ENCODE results near the gene SLC40A1. TPM values are rescaled to one million over a fixed set of nuclear protein-coding genes. Genes with fewer than 3 reads are reported as not detected.

Gene SLC40A1
- total and polyA plus RNA-seq, 2 of the 8 experiments (the other 6 are each of a cell fraction or from before 2014, with no cell fraction given) = 0.03 TPM; not detected in 1

DNA sequence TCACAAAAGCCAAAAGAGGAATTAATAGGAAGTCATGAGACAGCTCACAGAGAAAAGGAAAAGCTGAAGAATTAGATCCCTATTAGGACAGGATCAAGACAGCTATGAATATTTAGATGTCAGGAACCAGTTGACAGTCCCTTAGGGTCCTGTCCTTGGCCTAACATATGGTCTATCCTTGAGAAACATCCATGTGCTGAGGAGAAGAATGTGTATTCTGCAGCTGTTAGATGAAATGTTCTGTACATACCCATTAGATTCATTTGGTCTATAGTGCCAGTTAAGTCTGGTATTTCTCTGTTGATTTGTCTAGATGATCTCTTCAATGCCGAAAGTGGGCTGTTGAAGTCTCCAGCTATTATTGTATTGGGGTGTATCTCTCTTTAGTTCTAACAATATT, 37.6 kb upstream of the SLC40A1 start:
- Histone ChIP-seq H3K4ac (replicated peaks; ENCODE audit: insufficient read length, low read depth, low read length) (no peak overlapping the region), H3K79me2 (ENCODE audit: control insufficient read depth in 1 of 2, insufficient read depth in 2 of 2, low read length in 2 of 2) (no peaks in the 10 kb centered on the region), H2AFZ (ENCODE audit: low read length) (no peak overlapping the region), H4K91ac (replicated peaks; ENCODE audit: insufficient read length, low read length) (no peak overlapping the region), H3K9ac (replicated peaks in 1 of 4; ENCODE audit: extremely low read depth in 1 of 4, low read depth in 3 of 4, low read length in 3 of 4) (no peak overlapping the region), H3K9me3 (ENCODE audit: insufficient read depth in 2 of 2, low read depth in 1 of 2, low read length in 1 of 2) (no peaks in the 10 kb centered on the region), H3K36me3 (ENCODE audit: control insufficient read depth in 2 of 4, insufficient read depth in 4 of 4, low read length in 3 of 4) (no peaks in the 10 kb centered on the region), H2BK15ac (ENCODE audit: low read length) (no peak overlapping the region), H3K27me3 (replicated peaks in 1 of 4; ENCODE audit: control insufficient read depth in 3 of 4, extremely low read depth in 1 of 4, insufficient read depth in 3 of 4, low read length in 3 of 4) (no peaks in the 10 kb centered on the region), H2BK5ac (ENCODE audit: low read depth, low read length) (no peak overlapping the region), H4K20me1 (replicated peaks in 1 of 2; ENCODE audit: control insufficient read depth in 1 of 2, insufficient read depth in 2 of 2, low read length in 2 of 2) (no peaks in the 10 kb centered on the region), H3K27ac (ENCODE audit: low read depth, low read length) (no peak overlapping the region), H3K23me2 (ENCODE audit: low read depth, low read length) (no peaks in the 10 kb centered on the region), H4K5ac (ENCODE audit: insufficient read length, low read depth, low read length) (no peak overlapping the region), H2BK12ac (ENCODE audit: low read depth, low read length) (no peak overlapping the region), H3K4me2 (ENCODE audit: insufficient read depth in 1 of 2, low read depth in 2 of 2, low read length in 2 of 2) (no peak overlapping the region), H2AK5ac (ENCODE audit: low read depth, low read length) (no peak overlapping the region), H3K23ac (ENCODE audit: insufficient read length) (no peak overlapping the region), H3K4me1 (replicated peaks in 1 of 4; ENCODE audit: control insufficient read depth in 3 of 4, insufficient read depth in 4 of 4, low read length in 3 of 4) (no peaks in the 10 kb centered on the region), H3K14ac (ENCODE audit: insufficient read length) (no peak overlapping the region), H3K4me3 (ENCODE audit: extremely low read depth in 1 of 4, insufficient read depth in 2 of 4, low read depth in 3 of 4, low read length in 4 of 4) (no peak overlapping the region), H2BK20ac (ENCODE audit: low read length) (no peak overlapping the region), H4K8ac (ENCODE audit: extremely low read depth, insufficient read depth, low read length) (no peak overlapping the region), H3K18ac (ENCODE audit: extremely low read depth, low read length) (no peak overlapping the region), H3K79me1 (ENCODE audit: low read depth, low read length) (no peaks in the 10 kb centered on the region), H3K56ac (replicated peaks; ENCODE audit: insufficient read length, low read depth, low read length) (no peak overlapping the region), H2BK120ac (replicated peaks; ENCODE audit: low read depth, low read length) (no peak overlapping the region)
- no peak for DNase-seq (ENCODE audit: low read depth in 1 of 2, low spot score in 2 of 2)
- TF ChIP-seq SIN3A (conservative IDR thresholded peaks at IDR 0.05 in 1 of 2, IDR thresholded peaks at IDR 0.05 in 1 of 2; ENCODE audit: low read depth in 1 of 2, low read length in 2 of 2) = no peak
- 4% methylated on average over 1 of the region's 1 CpG; no CpG with 5 or more reads in 1 of the 2 experiments for WGBS, 2 experiments (ENCODE audit: extremely low coverage in 1 of 2, insufficient coverage in 1 of 2, insufficient read length in 1 of 2, insufficient replicate concordance in 2 of 2, low coverage in 1 of 2, low lambda C conversion rate in 2 of 2, missing lambda C conversion rate in 1 of 2)
- POLR2A ChIA-PET (ENCODE audit: partially characterized antibody) = no interaction called here
- FAIRE-seq = no peak
- CTCF ChIA-PET (ENCODE audit: partially characterized antibody) = interaction anchor here (0.9 to 1.6 kb wide), 2 partner anchors 11 to 104 kb away, joined by 3 to 5 read pairs; no protein-coding TSS in a partner anchor

All from H1 (cell line).